H1 (cell line): ENCODE measurements around the gene GDAP2. TPM values are rescaled to one million over a fixed set of nuclear protein-coding genes. Genes with fewer than 3 reads are reported as not detected.

Source experiments
- polyA plus RNA-seq, 7 experiments: library from polyadenylated mRNA; depleted of rRNA in 3 of 7; stranded (reverse) in 5 of 7; unstranded in 2 of 7; fragments of >200 nt in 5 of 7; fragments of 200-250 nt in 2 of 7; gene quantifications; 1 replicate in 5 of 7; 2 replicates in 1 of 7; 4 replicates in 1 of 7; pipeline versions ENCODE4 v1.2.1 to v1.2.3, GENCODE V29; 2011 to 2013; ENCODE audit warnings: missing spikeins in 2 of 7, mixed read lengths in 2 of 7
- total RNA-seq: library from RNA; stranded (reverse); fragmentation: NEBNext Ultra II Directional; extraction: Animal tissue kit (Norgen Biotek cat#: 25700); gene quantifications from 2 replicates; pipeline ENCODE4 v1.2.1, GENCODE V29; 2021
- TF ChIP-seq, protein P1 (sequence below): fragments of 300-600 bp; sonication (generic); IDR thresholded peaks from 2 replicates; pipeline ENCODE4 v1.7.1; 2012; ENCODE audit warnings: low read length, moderate library complexity, mild to moderate bottlenecking, inconsistent platforms; ENCODE audit not compliant: insufficient replicate concordance

The GDAP2 gene
- total and polyA plus RNA-seq, 2 of the 8 experiments (the other 6 are each of a cell fraction or from before 2014, with no cell fraction given) = 8.6 to 27.8 TPM

DNA sequence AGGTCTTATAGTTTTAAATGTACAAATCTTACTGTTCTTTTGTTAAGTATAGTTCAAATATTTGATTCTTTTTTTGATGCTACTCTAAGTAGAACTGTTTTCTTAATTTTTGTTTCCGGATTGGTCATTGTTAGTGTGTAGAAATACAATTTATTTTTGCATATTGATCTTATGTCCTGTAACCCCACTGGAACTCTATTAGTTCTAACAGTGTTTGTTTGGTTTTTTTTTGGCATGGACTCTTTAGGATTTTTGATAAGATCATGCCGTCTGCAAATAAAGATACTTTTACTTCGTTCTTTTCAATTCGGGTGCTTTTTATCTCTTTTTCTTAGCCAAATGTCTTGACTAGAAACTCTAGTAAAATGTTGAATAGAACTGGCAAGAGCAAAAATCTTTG lies 26.5 kb downstream of the GDAP2 start (continued):
- TF ChIP-seq, protein P1, sequence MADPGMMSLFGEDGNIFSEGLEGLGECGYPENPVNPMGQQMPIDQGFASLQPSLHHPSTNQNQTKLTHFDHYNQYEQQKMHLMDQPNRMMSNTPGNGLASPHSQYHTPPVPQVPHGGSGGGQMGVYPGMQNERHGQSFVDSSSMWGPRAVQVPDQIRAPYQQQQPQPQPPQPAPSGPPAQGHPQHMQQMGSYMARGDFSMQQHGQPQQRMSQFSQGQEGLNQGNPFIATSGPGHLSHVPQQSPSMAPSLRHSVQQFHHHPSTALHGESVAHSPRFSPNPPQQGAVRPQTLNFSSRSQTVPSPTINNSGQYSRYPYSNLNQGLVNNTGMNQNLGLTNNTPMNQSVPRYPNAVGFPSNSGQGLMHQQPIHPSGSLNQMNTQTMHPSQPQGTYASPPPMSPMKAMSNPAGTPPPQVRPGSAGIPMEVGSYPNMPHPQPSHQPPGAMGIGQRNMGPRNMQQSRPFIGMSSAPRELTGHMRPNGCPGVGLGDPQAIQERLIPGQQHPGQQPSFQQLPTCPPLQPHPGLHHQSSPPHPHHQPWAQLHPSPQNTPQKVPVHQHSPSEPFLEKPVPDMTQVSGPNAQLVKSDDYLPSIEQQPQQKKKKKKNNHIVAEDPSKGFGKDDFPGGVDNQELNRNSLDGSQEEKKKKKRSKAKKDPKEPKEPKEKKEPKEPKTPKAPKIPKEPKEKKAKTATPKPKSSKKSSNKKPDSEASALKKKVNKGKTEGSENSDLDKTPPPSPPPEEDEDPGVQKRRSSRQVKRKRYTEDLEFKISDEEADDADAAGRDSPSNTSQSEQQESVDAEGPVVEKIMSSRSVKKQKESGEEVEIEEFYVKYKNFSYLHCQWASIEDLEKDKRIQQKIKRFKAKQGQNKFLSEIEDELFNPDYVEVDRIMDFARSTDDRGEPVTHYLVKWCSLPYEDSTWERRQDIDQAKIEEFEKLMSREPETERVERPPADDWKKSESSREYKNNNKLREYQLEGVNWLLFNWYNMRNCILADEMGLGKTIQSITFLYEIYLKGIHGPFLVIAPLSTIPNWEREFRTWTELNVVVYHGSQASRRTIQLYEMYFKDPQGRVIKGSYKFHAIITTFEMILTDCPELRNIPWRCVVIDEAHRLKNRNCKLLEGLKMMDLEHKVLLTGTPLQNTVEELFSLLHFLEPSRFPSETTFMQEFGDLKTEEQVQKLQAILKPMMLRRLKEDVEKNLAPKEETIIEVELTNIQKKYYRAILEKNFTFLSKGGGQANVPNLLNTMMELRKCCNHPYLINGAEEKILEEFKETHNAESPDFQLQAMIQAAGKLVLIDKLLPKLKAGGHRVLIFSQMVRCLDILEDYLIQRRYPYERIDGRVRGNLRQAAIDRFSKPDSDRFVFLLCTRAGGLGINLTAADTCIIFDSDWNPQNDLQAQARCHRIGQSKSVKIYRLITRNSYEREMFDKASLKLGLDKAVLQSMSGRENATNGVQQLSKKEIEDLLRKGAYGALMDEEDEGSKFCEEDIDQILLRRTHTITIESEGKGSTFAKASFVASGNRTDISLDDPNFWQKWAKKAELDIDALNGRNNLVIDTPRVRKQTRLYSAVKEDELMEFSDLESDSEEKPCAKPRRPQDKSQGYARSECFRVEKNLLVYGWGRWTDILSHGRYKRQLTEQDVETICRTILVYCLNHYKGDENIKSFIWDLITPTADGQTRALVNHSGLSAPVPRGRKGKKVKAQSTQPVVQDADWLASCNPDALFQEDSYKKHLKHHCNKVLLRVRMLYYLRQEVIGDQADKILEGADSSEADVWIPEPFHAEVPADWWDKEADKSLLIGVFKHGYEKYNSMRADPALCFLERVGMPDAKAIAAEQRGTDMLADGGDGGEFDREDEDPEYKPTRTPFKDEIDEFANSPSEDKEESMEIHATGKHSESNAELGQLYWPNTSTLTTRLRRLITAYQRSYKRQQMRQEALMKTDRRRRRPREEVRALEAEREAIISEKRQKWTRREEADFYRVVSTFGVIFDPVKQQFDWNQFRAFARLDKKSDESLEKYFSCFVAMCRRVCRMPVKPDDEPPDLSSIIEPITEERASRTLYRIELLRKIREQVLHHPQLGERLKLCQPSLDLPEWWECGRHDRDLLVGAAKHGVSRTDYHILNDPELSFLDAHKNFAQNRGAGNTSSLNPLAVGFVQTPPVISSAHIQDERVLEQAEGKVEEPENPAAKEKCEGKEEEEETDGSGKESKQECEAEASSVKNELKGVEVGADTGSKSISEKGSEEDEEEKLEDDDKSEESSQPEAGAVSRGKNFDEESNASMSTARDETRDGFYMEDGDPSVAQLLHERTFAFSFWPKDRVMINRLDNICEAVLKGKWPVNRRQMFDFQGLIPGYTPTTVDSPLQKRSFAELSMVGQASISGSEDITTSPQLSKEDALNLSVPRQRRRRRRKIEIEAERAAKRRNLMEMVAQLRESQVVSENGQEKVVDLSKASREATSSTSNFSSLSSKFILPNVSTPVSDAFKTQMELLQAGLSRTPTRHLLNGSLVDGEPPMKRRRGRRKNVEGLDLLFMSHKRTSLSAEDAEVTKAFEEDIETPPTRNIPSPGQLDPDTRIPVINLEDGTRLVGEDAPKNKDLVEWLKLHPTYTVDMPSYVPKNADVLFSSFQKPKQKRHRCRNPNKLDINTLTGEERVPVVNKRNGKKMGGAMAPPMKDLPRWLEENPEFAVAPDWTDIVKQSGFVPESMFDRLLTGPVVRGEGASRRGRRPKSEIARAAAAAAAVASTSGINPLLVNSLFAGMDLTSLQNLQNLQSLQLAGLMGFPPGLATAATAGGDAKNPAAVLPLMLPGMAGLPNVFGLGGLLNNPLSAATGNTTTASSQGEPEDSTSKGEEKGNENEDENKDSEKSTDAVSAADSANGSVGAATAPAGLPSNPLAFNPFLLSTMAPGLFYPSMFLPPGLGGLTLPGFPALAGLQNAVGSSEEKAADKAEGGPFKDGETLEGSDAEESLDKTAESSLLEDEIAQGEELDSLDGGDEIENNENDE = no peak
